ENCODE results near the gene RABL6.
A peak's percentile ranks its signal among the peaks of the same experiment; 100 is the strongest.
"Not testable (repeated sequence)": the region's sequence is repeated elsewhere in the genome, so short reads cannot be mapped to it uniquely, and the experiment has no call there.

Gene RABL6

DNA sequence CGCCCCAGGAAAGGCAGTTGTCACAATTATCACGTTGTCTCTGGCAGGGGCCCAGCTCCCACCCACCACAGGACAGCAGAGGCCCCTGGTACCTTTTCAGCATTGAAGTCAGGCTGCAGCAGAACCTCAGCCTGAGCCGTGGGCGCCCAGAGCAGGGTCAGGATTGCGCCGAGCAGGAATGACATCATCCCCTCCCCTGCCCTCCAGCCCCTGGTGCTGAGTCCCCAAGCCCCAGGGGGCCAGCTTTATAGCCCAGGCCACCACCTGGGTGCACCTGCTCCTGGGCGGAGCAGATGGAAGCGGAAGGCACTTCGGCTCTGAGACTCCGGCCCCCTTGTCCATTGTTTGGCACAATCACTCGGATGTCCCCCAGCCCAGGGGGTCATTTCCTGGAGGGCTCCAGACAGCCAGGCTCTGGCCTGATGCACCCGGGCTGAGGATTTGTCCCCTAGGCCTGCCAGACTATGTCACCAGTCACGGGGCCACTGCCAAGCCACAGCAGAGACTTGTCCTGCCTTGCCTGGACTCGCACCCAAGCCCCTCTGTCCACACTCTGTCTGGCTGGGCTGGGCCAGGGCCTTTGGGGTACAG, 43.4 kb upstream of the RABL6 start, which contains the start of gene LCN15:
LCN15 (minus strand) TSS at position 218 of the 591 bp plus-strand sequence; CDS start at position 188, 30 bp downstream.
- Histone ChIP-seq H3K27ac (no peak within 1 kb of the TSS), H3K4me3 (ENCODE audit: low read depth, low read length) (no peak within 1 kb of the TSS), H3K27me3 (replicated peaks) (no peaks in the 10 kb centered on the region), H3K36me3 (replicated peaks) (no peaks in the 10 kb centered on the region)
- in situ Hi-C loops (cut with HindIII; ENCODE audit: low pct_ligation_motif_present, low sequenced_read_pairs), result no loop called here
- DNase-seq, result no peak
- TF ChIP-seq, protein P1, sequence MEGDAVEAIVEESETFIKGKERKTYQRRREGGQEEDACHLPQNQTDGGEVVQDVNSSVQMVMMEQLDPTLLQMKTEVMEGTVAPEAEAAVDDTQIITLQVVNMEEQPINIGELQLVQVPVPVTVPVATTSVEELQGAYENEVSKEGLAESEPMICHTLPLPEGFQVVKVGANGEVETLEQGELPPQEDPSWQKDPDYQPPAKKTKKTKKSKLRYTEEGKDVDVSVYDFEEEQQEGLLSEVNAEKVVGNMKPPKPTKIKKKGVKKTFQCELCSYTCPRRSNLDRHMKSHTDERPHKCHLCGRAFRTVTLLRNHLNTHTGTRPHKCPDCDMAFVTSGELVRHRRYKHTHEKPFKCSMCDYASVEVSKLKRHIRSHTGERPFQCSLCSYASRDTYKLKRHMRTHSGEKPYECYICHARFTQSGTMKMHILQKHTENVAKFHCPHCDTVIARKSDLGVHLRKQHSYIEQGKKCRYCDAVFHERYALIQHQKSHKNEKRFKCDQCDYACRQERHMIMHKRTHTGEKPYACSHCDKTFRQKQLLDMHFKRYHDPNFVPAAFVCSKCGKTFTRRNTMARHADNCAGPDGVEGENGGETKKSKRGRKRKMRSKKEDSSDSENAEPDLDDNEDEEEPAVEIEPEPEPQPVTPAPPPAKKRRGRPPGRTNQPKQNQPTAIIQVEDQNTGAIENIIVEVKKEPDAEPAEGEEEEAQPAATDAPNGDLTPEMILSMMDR (IDR thresholded peaks at IDR 0.05; ENCODE audit: low read depth, low read length, missing control alignments), result no peak

DNA sequence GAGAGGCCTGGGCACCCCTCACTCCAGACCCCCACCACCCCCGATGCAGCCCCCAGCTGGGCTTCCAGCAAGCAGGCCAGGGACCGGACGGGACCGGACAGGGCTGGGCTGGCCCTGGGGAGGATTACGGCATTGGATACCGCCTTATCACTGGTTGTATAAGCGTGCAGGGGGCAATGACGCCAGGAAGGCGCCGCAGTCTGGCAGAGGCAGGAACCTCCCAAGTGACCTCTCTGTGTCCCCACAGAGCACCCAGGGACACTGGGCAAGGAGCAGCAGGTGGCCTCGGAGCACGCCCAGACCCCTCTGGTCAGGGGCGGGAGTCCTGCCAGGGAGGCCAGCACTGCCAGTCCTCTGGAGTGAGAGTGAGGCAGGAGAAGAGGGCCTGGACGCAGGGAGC, 42.7 kb upstream of the RABL6 start:
- in situ Hi-C loops (cut with HindIII; ENCODE audit: low pct_ligation_motif_present, low sequenced_read_pairs), result no loop called here
- DNase-seq, result no peak
- H3K4me3 ChIP-seq (ENCODE audit: low read depth, low read length), result no peak overlapping the region
- H3K27ac ChIP-seq, result no peak overlapping the region
- H3K36me3 ChIP-seq (replicated peaks), result no peaks in the 10 kb centered on the region
- no peaks in the 10 kb centered on the region for H3K27me3 ChIP-seq (replicated peaks)
- TF ChIP-seq, protein P1 (IDR thresholded peaks at IDR 0.05; ENCODE audit: low read depth, low read length, missing control alignments), result no peak

DNA sequence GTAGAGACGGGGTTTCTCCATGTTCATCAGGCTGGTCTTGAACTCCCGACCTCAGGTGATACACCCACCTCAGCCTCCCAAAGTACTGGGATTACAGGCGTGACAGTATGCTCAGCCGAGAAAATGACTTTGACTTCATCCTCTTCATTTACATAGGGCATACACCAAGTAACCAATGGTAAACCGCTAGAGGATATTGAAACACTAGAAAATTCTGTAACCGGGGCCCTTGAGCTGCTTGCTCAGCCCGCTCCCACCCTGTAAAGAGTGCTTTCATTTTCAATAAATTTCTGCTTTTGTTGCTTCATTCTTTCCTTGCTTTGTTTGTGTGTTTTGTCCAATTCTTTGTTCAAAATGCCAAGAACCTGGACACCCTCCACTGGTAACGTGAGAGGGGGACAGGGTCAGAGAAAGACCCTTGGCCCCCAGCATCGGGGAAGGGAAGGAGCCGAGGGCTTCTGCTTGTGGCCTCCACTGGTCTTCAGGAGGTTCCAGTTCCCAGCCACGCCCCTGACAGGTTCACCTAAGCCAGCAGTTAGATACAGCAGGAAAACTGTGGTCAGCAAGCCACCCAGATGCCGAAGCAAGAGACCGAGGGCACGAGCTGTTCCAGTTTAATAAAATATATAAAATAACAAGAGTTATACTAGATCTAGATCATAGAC, 41.9 kb upstream of the RABL6 start:
- H3K27me3 ChIP-seq (replicated peaks); DNase-seq; H3K27ac ChIP-seq; H3K36me3 ChIP-seq (replicated peaks); H3K4me3 ChIP-seq (ENCODE audit: low read depth, low read length); in situ Hi-C loops (cut with HindIII; ENCODE audit: low pct_ligation_motif_present, low sequenced_read_pairs): not testable (repeated sequence)

- DNase-seq, result peak; percentile 47
- in situ Hi-C loops (cut with HindIII; ENCODE audit: low pct_ligation_motif_present, low sequenced_read_pairs), result not testable (repeated sequence)
Measured at GRCh38 chr9:136766410-136767120, 41.2 kb upstream of the RABL6 start.

GRCh38 chr9:136769710-136770191, 38.0 kb upstream of the RABL6 start:
- in situ Hi-C loops (cut with HindIII; ENCODE audit: low pct_ligation_motif_present, low sequenced_read_pairs), result no loop called here
- no peak overlapping the region for H3K4me3 ChIP-seq (ENCODE audit: low read depth, low read length)
- TF ChIP-seq, protein P1 (IDR thresholded peaks at IDR 0.05; ENCODE audit: low read depth, low read length, missing control alignments), result peak; percentile 71
- no peak overlapping the region for H3K27ac ChIP-seq
- no peaks in the 10 kb centered on the region for H3K27me3 ChIP-seq (replicated peaks)
- no peak for DNase-seq
- no peaks in the 10 kb centered on the region for H3K36me3 ChIP-seq (replicated peaks)

More at GRCh38 chr9:136766410-136767120, 41.2 kb upstream of the RABL6 start:
- H3K27ac ChIP-seq; H3K4me3 ChIP-seq (ENCODE audit: low read depth, low read length); H3K27me3 ChIP-seq (replicated peaks); H3K36me3 ChIP-seq (replicated peaks): not testable (repeated sequence)
- TF ChIP-seq, protein P1 (IDR thresholded peaks at IDR 0.05; ENCODE audit: low read depth, low read length, missing control alignments), result peak; percentile 15

DNA sequence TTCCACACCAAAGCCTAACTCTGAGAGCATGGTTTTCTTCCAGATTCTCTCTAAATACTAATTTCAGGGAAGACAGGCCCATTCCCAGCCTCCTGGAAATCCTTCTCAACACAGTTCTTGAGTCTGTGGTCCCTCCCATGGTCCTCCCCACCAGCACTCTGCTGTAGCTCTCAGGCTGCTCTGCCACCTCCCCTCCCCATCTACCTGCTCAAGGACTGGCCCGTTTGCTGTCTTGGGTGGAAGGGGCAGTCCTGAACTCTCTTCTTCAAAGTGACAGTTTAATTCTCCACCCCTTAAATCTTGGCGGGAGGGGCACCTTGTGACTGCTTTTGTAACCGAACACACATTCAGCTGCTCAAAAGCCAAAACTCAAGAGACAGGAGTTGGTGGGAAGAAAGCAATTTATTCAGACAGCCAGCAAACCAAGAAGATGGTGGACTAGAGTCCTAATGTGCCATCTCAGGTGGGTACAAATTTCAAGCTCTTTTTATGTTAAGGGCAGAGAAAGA, 35.8 kb upstream of the RABL6 start:
- no peak overlapping the region for H3K4me3 ChIP-seq (ENCODE audit: low read depth, low read length)
- in situ Hi-C loops (cut with HindIII; ENCODE audit: low pct_ligation_motif_present, low sequenced_read_pairs), result no loop called here
- TF ChIP-seq, protein P1 (IDR thresholded peaks at IDR 0.05; ENCODE audit: low read depth, low read length, missing control alignments), result no peak
- no peak overlapping the region for H3K27ac ChIP-seq
- no peaks in the 10 kb centered on the region for H3K36me3 ChIP-seq (replicated peaks)
- no peak for DNase-seq
- no peaks in the 10 kb centered on the region for H3K27me3 ChIP-seq (replicated peaks)
